ENCODE data around the gene TTC22.

Gene TTC22

DNA sequence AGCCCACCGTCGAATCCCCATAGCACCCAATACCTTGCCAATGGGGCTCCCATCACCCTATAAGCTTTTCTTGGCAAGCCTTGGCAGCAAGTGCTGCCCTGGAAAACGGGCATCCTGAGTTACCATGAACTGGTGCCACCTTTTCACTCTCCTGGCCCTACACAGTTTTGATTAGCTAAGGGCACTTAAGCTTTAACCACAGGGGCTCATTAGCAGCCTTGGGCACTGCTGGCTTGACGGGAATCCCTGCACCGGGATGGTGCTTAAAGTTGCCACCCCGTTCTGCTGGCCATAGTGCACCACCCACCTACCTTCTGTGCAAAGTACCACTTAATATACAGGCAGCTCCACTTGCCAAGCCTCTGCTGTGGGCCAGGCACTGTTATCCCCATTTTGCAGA is 50.5 kb downstream of the TTC22 start:
- H3K9me2 ChIP-seq (ENCODE audit: low read depth, low read length), result no peaks in the 10 kb centered on the region

DNA sequence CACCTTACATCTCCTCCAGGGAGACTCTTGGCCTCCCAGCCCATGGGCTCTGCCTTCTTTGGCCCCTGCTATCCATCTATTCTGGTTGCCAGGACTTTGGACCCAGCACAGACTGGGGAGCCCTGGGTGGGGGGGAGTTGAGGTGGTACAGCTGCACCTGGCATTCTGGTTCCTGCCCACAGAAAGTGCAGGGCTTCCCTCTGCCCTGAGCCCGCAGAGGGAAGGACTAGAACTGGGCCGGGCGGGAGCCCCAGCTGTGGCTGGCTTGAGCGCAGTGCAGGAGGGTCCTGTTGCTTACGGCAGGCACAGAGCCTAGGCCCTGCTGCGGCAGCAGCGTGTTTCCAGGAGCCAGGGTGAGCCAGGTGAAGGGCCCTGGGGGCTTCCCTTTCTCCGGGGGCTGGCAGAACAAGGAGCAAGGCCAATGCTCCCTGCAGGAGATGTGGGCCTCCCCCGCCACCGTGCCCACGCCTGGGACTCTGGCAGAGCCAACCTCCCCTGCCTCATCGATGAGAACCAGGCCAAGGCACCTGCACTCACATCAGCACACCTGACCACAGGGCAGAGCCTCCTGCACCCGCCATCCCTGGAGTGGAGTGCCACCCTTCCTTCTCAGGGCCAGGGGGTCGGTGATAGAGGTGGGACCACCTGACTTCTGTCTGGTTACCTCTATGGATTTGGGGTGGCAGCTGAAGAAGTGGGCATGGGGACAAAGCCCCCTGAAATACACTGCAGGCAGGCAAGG is 52.9 kb downstream of the TTC22 start:
- H3K4me3 ChIP-seq (ENCODE audit: low read depth, low read length, poor library complexity, severe bottlenecking), result no peak overlapping the region
- no peaks in the 10 kb centered on the region for H3K79me2 ChIP-seq (ENCODE audit: insufficient read depth, low read length)
- H3K9ac ChIP-seq (ENCODE audit: low read length), result no peak overlapping the region
- no peaks in the 10 kb centered on the region for H4K20me1 ChIP-seq (ENCODE audit: insufficient read depth, low read length)
- H3K36me3 ChIP-seq (ENCODE audit: insufficient read depth, low read length), result peaks cover 3% of the 10 kb centered on the region; the same call in 1 of the 2 replicates
- H3K9me2 ChIP-seq (ENCODE audit: low read depth, low read length), result no peaks in the 10 kb centered on the region
- TF ChIP-seq, protein P1, sequence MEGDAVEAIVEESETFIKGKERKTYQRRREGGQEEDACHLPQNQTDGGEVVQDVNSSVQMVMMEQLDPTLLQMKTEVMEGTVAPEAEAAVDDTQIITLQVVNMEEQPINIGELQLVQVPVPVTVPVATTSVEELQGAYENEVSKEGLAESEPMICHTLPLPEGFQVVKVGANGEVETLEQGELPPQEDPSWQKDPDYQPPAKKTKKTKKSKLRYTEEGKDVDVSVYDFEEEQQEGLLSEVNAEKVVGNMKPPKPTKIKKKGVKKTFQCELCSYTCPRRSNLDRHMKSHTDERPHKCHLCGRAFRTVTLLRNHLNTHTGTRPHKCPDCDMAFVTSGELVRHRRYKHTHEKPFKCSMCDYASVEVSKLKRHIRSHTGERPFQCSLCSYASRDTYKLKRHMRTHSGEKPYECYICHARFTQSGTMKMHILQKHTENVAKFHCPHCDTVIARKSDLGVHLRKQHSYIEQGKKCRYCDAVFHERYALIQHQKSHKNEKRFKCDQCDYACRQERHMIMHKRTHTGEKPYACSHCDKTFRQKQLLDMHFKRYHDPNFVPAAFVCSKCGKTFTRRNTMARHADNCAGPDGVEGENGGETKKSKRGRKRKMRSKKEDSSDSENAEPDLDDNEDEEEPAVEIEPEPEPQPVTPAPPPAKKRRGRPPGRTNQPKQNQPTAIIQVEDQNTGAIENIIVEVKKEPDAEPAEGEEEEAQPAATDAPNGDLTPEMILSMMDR (IDR thresholded peaks at IDR 0.05; ENCODE audit: low read length), result no peak
- no peak for TF ChIP-seq EZH2 (IDR thresholded peaks at IDR 0.05; ENCODE audit: borderline replicate concordance, low read length)
- H3K27me3 ChIP-seq (ENCODE audit: insufficient read depth, low read length), result no peaks in the 10 kb centered on the region
- H3K9me3 ChIP-seq (ENCODE audit: low read length), result no peaks in the 10 kb centered on the region
- H2AFZ ChIP-seq (ENCODE audit: low read length), result no peak overlapping the region
- no peak overlapping the region for H3K4me2 ChIP-seq (ENCODE audit: low read length)
- no peaks in the 10 kb centered on the region for H3F3A ChIP-seq (ENCODE audit: insufficient read depth, low read length)
- no peak overlapping the region for H3K27ac ChIP-seq (ENCODE audit: low read depth, low read length, poor library complexity, severe bottlenecking)
- H3K4me1 ChIP-seq (ENCODE audit: insufficient read depth, low read length, severe bottlenecking), result no peaks in the 10 kb centered on the region

More for the DNA sequence above, 50.5 kb downstream of the TTC22 start:
- H2AFZ ChIP-seq (ENCODE audit: low read length), result no peak overlapping the region
- H4K20me1 ChIP-seq (ENCODE audit: insufficient read depth, low read length), result no peaks in the 10 kb centered on the region
- H3K36me3 ChIP-seq (ENCODE audit: insufficient read depth, low read length), result no peaks in the 10 kb centered on the region
- H3K4me3 ChIP-seq (ENCODE audit: low read depth, low read length, poor library complexity, severe bottlenecking), result no peak overlapping the region
- no peaks in the 10 kb centered on the region for H3K27me3 ChIP-seq (ENCODE audit: insufficient read depth, low read length)
- no peak for TF ChIP-seq EZH2 (IDR thresholded peaks at IDR 0.05; ENCODE audit: borderline replicate concordance, low read length)
- TF ChIP-seq, protein P1 (IDR thresholded peaks at IDR 0.05; ENCODE audit: low read length), result no peak
- no peaks in the 10 kb centered on the region for H3K79me2 ChIP-seq (ENCODE audit: insufficient read depth, low read length)
- H3K4me1 ChIP-seq (ENCODE audit: insufficient read depth, low read length, severe bottlenecking), result no peaks in the 10 kb centered on the region
- H3K27ac ChIP-seq (ENCODE audit: low read depth, low read length, poor library complexity, severe bottlenecking), result no peak overlapping the region
- no peak overlapping the region for H3K9ac ChIP-seq (ENCODE audit: low read length)
- no peak overlapping the region for H3K4me2 ChIP-seq (ENCODE audit: low read length)
- H3K9me3 ChIP-seq (ENCODE audit: low read length), result no peaks in the 10 kb centered on the region
- no peaks in the 10 kb centered on the region for H3F3A ChIP-seq (ENCODE audit: insufficient read depth, low read length)

DNA sequence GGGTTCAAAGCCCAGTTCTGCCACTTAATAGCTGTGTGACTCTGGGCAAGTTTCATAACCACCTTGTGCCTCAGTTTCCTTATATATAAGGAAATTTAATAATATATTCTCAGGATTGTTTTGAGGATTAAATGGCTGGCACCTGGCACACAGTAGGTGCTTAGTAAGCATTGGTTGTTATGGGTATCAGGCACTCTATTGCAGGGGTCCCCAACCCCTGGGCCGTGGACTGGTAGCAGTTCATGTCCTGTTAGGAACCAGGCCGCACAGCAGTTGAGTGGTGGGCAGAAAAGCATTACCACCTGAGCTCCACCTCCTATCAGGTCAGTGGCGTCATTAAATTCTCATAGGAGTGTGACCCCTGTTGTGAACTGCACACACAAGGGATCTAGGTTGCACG is 55.3 kb downstream of the TTC22 start:
- Histone ChIP-seq H3K4me2 (ENCODE audit: low read length) (no peak overlapping the region), H3F3A (ENCODE audit: insufficient read depth, low read length) (no peaks in the 10 kb centered on the region), H3K9me3 (ENCODE audit: low read length) (no peaks in the 10 kb centered on the region), H3K79me2 (ENCODE audit: insufficient read depth, low read length) (no peaks in the 10 kb centered on the region), H3K4me3 (ENCODE audit: low read depth, low read length, poor library complexity, severe bottlenecking) (no peak overlapping the region), H2AFZ (ENCODE audit: low read length) (no peak overlapping the region), H3K4me1 (ENCODE audit: insufficient read depth, low read length, severe bottlenecking) (no peaks in the 10 kb centered on the region), H3K9me2 (ENCODE audit: low read depth, low read length) (no peaks in the 10 kb centered on the region), H3K27ac (ENCODE audit: low read depth, low read length, poor library complexity, severe bottlenecking) (no peak overlapping the region), H3K27me3 (ENCODE audit: insufficient read depth, low read length) (no peaks in the 10 kb centered on the region), H3K36me3 (ENCODE audit: insufficient read depth, low read length) (peaks cover 26% of the 10 kb centered on the region), H4K20me1 (ENCODE audit: insufficient read depth, low read length) (no peaks in the 10 kb centered on the region), H3K9ac (ENCODE audit: low read length) (no peak overlapping the region)
- TF ChIP-seq, protein P1 (IDR thresholded peaks at IDR 0.05; ENCODE audit: low read length), result no peak
- TF ChIP-seq EZH2 (IDR thresholded peaks at IDR 0.05; ENCODE audit: borderline replicate concordance, low read length), result no peak
